ENCODE data around the gene SLC22A23.

DNA sequence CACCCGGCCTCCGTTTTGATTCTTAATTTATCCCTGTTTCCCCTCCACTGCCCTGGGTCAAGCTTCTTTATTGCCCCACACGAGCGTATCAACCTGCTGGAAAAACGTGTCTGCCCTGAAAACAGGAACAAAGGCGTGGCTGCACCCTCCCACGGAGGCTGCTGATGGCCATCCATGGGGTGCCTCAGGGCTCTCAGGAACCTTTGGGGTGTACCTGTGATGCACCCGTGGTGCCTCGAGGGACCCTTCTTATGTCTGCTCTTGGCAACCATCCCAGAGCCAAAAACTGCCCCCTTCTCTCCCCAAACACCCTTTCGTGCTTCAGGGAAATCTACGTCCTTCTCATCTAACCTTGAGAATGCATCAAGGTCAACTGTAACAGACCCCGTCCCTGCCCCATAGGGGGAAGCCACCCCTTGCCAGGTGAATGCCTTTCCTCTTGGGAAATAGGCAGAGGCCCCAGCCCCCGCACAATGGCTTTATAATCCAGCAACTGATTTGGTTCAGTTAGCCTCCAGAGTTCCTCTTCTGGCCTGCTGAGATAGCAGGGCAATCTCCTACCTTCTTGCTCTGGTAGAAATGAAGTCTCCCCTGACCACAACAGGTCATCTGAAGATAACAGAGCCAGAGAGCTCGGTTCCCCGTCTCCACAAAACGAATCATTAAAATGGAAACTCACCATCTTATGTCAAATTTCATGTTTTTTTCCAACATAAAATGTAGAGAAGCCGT, 168.7 kb downstream of the SLC22A23 start:
- TF ChIP-seq CTCF (IDR thresholded peaks at IDR 0.05; ENCODE audit: low read depth, low read length, missing input control) (no peak), TAF1 (conservative IDR thresholded peaks at IDR 0.05) (no peak), RAD21 (IDR thresholded peaks at IDR 0.05) (no peak), FOXA2 (IDR thresholded peaks at IDR 0.05) (no peak), GABPA (IDR thresholded peaks at IDR 0.05 in 1 of 2, conservative IDR thresholded peaks at IDR 0.05 in 1 of 2) (no peak), SP1 (IDR thresholded peaks at IDR 0.05) (no peak), HNF4A (conservative IDR thresholded peaks at IDR 0.05) (no peak), EGR1 (IDR thresholded peaks at IDR 0.05; ENCODE audit: low read depth in 2 of 2) (no peak), JUND (IDR thresholded peaks at IDR 0.05) (no peak), YY1 (IDR thresholded peaks at IDR 0.05) (no peak), ZBTB33 (IDR thresholded peaks at IDR 0.05) (no peak)
- TF ChIP-seq, protein P1, sequence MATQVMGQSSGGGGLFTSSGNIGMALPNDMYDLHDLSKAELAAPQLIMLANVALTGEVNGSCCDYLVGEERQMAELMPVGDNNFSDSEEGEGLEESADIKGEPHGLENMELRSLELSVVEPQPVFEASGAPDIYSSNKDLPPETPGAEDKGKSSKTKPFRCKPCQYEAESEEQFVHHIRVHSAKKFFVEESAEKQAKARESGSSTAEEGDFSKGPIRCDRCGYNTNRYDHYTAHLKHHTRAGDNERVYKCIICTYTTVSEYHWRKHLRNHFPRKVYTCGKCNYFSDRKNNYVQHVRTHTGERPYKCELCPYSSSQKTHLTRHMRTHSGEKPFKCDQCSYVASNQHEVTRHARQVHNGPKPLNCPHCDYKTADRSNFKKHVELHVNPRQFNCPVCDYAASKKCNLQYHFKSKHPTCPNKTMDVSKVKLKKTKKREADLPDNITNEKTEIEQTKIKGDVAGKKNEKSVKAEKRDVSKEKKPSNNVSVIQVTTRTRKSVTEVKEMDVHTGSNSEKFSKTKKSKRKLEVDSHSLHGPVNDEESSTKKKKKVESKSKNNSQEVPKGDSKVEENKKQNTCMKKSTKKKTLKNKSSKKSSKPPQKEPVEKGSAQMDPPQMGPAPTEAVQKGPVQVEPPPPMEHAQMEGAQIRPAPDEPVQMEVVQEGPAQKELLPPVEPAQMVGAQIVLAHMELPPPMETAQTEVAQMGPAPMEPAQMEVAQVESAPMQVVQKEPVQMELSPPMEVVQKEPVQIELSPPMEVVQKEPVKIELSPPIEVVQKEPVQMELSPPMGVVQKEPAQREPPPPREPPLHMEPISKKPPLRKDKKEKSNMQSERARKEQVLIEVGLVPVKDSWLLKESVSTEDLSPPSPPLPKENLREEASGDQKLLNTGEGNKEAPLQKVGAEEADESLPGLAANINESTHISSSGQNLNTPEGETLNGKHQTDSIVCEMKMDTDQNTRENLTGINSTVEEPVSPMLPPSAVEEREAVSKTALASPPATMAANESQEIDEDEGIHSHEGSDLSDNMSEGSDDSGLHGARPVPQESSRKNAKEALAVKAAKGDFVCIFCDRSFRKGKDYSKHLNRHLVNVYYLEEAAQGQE (IDR thresholded peaks at IDR 0.05) = no peak
- TF ChIP-seq, protein P2, sequence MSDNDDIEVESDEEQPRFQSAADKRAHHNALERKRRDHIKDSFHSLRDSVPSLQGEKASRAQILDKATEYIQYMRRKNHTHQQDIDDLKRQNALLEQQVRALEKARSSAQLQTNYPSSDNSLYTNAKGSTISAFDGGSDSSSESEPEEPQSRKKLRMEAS (IDR thresholded peaks at IDR 0.05) = no peak
- TF ChIP-seq, protein P3, sequence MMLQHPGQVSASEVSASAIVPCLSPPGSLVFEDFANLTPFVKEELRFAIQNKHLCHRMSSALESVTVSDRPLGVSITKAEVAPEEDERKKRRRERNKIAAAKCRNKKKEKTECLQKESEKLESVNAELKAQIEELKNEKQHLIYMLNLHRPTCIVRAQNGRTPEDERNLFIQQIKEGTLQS (IDR thresholded peaks at IDR 0.05) = no peak
